GM04504 (cell line): Measurements from ENCODE around the gene SLMAP.

ENCODE experiments used
- DNase-seq: peaks from one replicate; pipeline ENCODE4 v3.0.0-alpha.2; 2012; ENCODE audit warnings: low read depth

The SLMAP gene

GRCh38 chr3:57752307-57752706 lies 3.8 kb upstream of the SLMAP start:
- no peak for DNase-seq

DNA sequence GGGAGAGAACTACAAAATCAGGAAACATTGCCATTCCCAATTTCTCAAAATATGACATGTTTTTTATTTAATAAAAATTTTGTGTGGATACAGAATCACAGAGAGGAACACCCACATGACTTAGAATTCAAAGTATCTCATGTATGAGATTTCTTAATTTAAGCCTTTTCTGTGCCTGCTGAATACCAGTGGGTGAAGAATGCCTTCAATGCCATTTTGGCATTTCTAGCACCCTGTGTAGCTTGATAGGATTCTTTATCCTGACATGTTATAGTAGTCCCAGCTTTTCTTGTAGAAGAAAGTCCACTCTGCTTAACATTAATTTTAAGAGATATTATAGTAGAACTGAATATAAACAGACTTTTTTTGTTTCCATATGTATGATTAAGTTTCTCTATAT lies 3.1 kb upstream of the SLMAP start:
- no peak for DNase-seq

GRCh38 chr3:57755368-57755675 lies 787 bp upstream of the SLMAP start:
- DNase-seq, result no peak

- peak; percentile 40 for DNase-seq
Measured at GRCh38 chr3:57756528-57757401, 656 bp downstream of the SLMAP start.

DNA sequence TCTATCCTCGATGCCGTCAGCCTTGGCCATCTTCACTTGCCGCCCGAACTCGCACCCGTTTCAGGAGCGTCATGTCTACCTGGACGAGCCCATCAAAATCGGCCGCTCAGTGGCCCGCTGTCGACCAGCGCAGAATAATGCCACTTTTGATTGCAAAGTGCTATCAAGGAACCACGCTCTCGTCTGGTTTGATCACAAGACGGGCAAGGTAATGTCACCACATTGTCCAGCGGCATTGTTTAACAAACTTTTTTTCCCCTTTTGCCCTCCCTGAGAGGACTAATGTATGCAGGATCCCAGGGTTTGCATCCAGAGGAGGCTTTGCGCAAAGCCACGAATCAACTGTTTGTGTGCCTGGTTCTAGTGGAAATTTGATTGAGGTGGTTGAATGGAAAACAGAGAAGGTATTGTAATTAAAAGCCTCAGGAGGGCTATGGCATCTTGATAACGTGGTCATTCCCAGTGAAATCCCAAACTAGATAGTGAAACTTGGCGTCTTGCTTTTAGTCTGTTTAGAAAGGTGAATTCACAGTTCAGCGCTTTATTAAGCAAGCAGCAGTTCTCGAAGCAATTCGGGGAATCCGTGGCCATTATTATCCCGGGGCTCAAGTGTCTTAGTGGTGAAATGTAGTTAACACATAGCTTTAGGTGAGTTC lies 1.7 kb downstream of the SLMAP start:
- DNase-seq, result no peak

DNA sequence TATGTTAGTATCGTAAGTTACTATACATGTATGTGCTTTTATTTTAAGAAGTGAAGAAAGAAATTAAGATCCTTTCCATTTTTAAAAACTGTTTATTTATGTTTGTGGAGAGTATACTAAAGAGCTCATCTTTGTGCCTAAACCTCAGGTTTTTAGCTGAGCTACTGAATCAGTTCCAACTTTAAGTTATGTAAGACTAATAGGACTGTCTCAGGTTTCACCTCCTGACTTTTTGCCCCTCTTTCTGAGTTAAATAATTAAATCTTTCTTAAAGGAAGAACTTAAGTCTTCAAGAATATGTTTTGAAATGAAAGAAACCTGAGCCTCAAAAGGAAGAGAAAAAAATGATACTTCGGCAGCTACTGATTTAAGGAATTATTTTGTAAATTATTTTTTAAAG lies 2.6 kb downstream of the SLMAP start:
- DNase-seq, result no peak

GRCh38 chr3:57764794-57765193 lies 8.7 kb downstream of the SLMAP start:
- no peak for DNase-seq

- no peak for DNase-seq
Measured at GRCh38 chr3:57768595-57768994, 12.5 kb downstream of the SLMAP start.

DNA sequence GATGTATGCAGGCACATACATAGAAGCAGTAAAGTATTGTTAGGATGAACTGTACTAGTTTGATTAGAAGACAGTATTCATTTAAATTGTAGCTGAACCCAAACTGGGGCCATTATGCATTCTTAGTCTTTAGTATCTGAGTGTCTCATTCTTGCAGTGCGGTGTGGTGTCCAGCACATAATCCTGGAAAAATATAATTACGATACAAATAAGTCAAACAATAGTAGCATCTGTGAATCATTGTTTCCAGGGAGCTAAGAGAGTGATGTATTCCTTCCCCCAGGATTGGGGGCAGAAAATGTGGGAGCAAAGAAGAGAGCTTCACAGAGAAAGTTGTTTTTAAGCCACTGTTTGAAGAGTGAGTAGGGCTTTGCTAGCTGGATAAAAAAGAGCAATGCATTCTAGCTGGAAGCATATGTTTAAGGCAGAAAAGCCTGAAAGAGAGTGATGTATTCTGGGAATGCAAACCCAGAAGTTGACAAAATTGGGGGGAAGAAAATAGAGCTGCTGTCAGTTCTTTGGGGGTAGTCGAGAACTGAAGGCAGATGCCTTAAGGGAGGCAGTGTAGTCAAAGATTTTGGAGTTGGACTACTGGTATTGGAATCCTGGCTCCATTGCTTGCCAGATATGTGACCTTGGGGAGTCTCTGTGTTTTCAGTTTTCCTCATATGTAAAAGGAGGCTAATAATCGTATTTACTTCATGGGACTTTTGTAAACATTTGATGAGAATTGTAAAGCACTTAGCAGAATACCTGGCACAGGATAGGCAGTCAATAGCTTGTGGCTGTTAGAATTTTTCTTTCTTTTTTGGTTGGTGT lies 14.1 kb downstream of the SLMAP start:
- DNase-seq, result no peak

DNA sequence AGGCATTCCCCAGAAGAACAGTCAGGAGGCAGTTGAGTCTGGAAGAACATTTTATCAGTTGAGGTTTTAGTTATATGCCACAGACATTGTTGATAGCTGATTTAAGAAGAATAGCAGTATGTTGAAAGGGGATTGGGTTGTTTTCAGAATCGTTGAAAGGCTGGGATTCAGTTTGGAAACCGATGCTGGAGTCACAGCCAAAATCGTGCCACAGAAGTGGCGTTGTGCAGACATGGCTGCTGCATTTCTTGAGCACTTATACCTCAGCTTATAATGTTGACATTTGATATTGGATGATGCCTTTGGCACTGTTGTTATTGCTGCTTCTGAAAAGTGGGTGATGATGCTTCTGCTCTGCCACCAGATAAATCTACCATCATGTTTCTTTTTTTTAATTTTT lies 16.1 kb downstream of the SLMAP start:
- no peak for DNase-seq

DNA sequence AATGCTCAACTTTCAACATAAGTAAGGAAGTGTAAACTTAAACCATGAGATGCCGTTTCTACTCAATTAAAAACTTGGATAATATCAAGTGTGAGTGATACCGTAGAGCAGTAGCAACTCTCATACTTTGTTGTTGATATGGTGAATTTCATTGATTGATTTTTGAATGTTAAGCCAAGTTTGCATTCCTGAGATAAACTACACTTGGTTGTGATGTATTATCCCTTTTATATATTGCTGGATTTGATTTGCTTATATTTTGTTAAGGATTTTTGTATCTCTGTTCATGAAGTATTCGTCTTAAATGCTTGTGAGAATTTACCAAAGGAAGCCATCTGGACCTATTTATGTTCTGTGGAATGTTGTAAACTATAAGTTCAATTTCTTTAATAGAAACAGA lies 21.7 kb downstream of the SLMAP start:
- DNase-seq, result no peak

DNA sequence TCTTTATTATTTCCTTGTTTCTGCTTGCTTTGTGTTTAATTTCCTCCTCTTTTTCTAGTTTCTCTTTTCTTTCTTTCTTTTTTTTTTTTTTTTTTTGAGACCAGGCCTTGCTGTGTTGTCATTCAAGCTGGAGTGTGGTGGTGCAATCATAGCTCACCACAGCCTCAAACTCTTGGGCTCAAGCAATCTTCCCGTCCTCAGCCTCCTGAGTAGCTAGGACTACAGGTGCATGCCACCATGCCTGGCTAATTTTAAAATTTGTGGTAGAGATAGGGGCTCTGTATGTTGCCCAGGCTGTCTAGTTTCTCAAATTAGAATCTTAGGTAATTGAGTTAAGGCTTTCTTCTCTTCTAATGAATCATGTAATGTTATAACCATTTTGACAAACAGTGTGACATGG lies 22.4 kb downstream of the SLMAP start:
- DNase-seq, result no peak

DNA sequence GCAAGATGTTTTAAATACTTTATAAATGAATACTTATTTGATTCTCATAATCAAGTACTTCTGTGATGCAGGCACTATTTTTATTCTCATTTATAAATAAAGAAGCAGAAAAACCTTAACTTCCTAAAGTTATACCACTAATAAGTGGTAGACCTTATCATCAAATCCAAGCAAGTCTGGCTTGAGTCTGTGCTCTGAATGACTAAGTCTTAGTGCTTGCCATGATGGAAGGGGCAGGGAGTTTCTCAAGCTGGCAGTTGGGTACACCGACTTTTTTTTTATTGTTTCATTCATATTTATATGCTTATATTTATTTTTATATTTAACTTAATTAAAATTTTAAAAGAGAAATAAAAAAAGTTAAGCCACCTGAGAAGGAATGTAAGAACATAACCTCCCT lies 23.6 kb downstream of the SLMAP start:
- DNase-seq, result no peak

DNA sequence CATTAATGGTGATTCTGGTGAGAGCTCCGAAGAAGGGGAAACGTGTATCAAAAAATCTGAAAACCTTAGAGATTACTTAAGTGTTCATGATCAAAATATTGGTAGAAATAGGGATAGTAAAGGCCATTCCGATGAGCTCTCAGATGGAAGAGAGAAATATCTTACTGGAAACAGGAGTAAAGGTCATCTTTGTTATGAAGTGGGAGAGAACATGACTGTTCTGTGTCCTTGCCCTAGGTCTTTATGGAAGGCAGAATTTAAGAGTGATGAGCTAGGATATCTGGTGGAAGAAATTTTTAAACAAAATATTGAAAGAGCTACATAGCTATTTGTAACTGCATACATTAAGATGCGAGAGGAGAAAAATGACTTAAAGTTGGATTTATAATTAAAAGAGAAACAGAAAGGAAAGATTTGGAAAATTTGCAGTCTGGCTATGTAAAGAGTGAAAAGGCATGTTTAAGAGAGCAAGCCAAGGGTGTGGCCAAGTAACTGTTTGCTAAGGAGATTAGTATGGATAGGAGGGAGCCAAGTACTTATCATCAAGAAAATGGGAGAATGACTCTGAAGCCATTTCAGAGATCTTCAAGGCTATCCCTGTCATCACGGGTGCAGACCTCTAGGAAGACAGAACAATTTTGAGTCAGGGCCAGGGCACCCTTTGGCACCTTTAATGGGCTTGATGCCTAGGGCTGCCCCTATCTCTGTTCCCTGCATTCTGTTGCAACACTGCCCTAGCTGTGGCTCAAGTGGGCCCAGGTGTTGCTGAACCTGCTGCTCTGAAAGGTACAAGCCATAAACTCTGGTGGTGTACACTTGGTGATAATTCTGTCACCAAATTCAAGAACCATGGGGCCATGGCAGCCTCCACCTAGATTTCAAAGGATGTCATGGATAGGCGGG lies 27.3 kb downstream of the SLMAP start:
- DNase-seq, result no peak

DNA sequence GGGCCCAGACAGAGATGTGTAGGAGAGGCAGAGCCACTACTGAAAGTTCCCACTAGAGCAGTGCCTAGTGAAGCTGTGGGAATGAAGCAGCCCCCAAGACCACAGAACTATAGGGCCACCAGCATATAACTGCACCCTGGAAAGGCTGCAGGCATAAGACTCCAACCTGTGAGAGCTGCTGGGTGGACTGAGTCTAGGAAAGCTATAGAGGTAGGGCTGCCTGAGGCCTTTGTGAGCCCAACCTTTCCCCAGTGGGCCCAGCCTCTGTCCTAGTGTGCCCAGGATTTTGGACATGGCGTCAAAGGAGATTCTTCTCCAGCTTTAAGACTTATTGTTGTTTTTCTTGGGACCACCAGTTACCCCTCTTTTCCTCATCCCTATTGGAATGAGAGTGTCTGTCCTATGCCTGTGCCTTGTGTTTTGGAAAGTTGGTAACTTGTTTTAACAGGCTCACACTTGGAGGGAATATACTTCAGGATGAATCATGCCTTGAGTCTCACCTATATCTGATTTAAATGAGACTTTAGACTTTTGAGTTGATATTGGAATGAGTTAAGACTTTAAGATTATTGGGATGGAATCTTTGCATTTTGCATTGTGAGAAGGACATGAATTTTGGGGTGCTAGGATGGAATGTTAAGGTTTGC lies 28.1 kb downstream of the SLMAP start:
- DNase-seq, result no peak

DNA sequence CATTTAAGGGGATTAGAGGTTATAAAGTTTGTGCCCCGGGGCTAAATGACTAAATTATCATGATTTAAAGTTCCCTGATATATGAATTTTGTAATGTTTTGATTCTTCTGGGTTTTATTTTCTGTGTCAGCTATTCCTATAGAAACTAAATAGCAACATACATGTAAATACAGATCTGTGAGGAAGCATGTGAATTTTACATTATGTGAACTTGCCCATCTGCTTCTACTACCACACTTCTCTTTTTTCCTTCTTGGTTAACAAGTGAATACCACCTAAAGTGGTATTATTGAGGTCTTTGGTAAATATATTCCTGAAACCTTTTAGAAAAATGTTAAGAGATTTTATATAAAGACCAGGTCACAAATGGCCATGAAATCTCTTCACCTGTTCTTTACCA lies 29.3 kb downstream of the SLMAP start:
- DNase-seq, result no peak

- no peak for DNase-seq
Measured at GRCh38 chr3:57787867-57788623, 31.9 kb downstream of the SLMAP start.

DNA sequence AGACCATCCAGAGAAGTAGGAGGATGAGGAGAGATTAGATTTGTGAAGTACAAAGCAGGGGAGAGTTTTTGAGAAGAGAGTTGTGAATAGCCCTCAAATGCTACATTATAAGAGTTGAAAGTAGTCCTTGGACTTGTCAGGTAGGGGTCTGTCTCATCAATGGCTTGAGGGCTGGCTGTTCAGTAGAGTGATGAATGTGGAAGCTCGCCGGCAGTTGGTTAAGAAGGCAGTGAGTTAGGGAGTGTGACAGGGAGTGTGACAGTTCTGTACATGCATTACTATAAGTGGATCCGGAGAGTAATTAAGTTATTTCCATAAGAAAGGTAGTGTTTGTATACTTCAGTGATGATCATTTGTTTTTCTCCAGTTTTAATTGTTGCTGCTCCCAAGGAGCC lies 32.5 kb downstream of the SLMAP start:
- no peak for DNase-seq

DNA sequence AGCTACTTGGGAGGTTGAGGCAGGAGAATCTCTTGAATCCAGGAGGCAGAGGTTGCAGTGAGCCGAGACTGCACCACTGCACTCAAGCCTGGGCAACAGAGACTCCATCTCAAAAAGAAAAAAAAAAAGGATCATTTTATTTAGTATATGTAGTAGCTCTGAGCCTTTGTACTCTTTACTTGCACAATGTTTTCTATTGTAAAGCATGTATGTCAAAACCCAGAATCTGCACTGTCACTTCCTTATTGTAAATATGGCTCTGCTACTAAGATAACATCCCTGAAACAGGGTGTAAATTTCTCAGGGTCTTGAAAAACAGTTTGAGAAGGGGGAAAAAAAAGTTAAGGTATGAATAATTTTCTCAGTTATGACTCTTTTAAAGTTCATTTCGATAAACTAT lies 35.1 kb downstream of the SLMAP start:
- DNase-seq, result no peak

- DNase-seq, result no peak
Measured at GRCh38 chr3:57792198-57792597, 36.1 kb downstream of the SLMAP start.

DNA sequence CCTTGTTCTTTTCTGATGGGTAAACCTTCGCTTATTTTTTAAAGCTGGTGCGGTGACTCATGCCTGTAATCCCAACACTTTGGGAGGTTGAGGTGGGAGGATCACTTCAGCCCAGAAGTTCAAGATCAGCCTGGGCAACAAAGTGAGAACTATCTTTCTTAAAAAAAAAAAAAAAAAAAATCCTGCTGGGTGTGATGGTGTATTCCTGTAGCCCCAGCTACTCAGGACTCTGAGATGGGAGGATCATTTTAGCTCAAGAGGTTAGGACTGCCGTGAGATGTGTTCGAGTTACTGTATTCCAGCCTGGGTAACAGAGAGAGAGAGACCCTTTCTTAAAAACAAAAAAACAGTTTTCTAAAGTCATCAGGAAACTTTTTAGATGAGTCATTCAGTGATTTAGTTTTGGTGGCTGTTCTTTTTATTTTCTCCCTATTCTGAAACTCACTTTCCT lies 37.7 kb downstream of the SLMAP start:
- DNase-seq, result no peak
